ENCODE measurements around the gene PM20D1. TPM values are rescaled to one million over a fixed set of nuclear protein-coding genes. Genes with fewer than 3 reads are reported as not detected.
"Not testable (repeated sequence)": the region's sequence is repeated elsewhere in the genome, so short reads cannot be mapped to it uniquely, and the experiment has no call there.

The PM20D1 gene
- total RNA-seq (1 to 10 TPM in 4 of 5 experiments, under 1 TPM in 1; 0.92 to 2.7 (median 1.9) TPM), polyA plus RNA-seq (1 to 10 TPM; 1.6 to 2.2 TPM), total RNA-seq (1.7 reads per million, percentile 7 among the genes with 10 or more reads in this experiment)

GRCh38 chr1:205849619-205850355 is at the start of gene PM20D1:
PM20D1 (minus strand) TSS chr1:205850132; CDS start chr1:205850072, 60 bp downstream.
- Mint-ChIP-seq H3K4me1 (peaks cover 0 to 19% (median 7%) of the 10 kb centered on the region in 7 donors), H3K27me3 (peaks cover 0 to 8% (median 0%) of the 10 kb centered on the region in 5 donors), H3K4me3 (peak within 1 kb of the TSS; percentile 83 to 98 (median 96)), H3K9me3 (peaks cover 0 to 10% (median 0%) of the 10 kb centered on the region in 11 donors), H3K27ac (peak within 1 kb of the TSS; percentile 82 to 99 (median 94)), H3K36me3 (peaks cover 0 to 10% (median 6%) of the 10 kb centered on the region in 5 donors)
- DNase-seq (peak; percentile 48 to 90 (median 85)), ATAC-seq (peak; percentile 98)
- ChIA-PET CTCF (interaction anchor here (0.5 to 1.3 kb wide), 4 partner anchors 38 to 202 kb away, joined by 3 to 5 read pairs (median 4); no protein-coding TSS in a partner anchor), POLR2A (interaction anchor here (0.5 to 2.1 kb wide), 7 partner anchors 14 to 100 kb away, joined by 3 to 8 read pairs (median 5); partner anchors contain the start of genes NUCKS1, RAB29 and SLC41A1)
- no peaks in the 10 kb centered on the region for H3K9me3 ChIP-seq (ENCODE audit: control insufficient read depth in 2 of 3, low read length in 3 of 3)
- peak within 1 kb of the TSS; percentile 31 for H3K4me3 ChIP-seq (ENCODE audit: low read length)
- H3K36me3 ChIP-seq (ENCODE audit: control insufficient read depth in 2 of 3, insufficient read depth in 3 of 3, low read length in 3 of 3), result no peaks in the 10 kb centered on the region
- H3K27ac ChIP-seq (ENCODE audit: low read depth, low read length), result peak within 1 kb of the TSS; percentile 67
- H3K27me3 ChIP-seq (ENCODE audit: control insufficient read depth in 2 of 2, insufficient read depth in 2 of 2, low read length in 2 of 2), result no peaks in the 10 kb centered on the region
- intact Hi-C loops (cut with micrococcal nuclease), result loop anchor here (1.0 to 2.0 kb wide), 6 partner anchors 35 to 218 kb away; partner anchors contain the start of genes RAB29 (in 2 of the 2), NUCKS1 (in 1 of the 2) and SLC41A1 (in 1 of the 2)
- H3K4me1 ChIP-seq (ENCODE audit: control insufficient read depth in 2 of 2, insufficient read depth in 2 of 2, low read length in 2 of 2), result no peaks in the 10 kb centered on the region

- ChIA-PET POLR2A (no interaction called here), CTCF (no interaction called here)
- intact Hi-C loops (cut with micrococcal nuclease), result no loop called here
- Histone ChIP-seq H3K27ac (ENCODE audit: low read depth, low read length) (no peak overlapping the region), H3K4me1 (ENCODE audit: control insufficient read depth in 2 of 2, insufficient read depth in 2 of 2, low read length in 2 of 2) (no peaks in the 10 kb centered on the region), H3K27me3 (ENCODE audit: control insufficient read depth in 2 of 2, insufficient read depth in 2 of 2, low read length in 2 of 2) (no peaks in the 10 kb centered on the region), H3K4me3 (ENCODE audit: low read length) (no peak overlapping the region), H3K36me3 (ENCODE audit: control insufficient read depth in 2 of 3, insufficient read depth in 3 of 3, low read length in 3 of 3) (no peaks in the 10 kb centered on the region), H3K9me3 (ENCODE audit: control insufficient read depth in 2 of 3, low read length in 3 of 3) (peaks cover 0 to 6% (median 0%) of the 10 kb centered on the region in 3 experiments)
- no peak overlapping the region for H3K27ac Mint-ChIP-seq
- H3K4me1 Mint-ChIP-seq, result peaks cover 0 to 2% (median 0%) of the 10 kb centered on the region in 7 donors
- H3K9me3 Mint-ChIP-seq, result peaks cover 4 to 51% (median 17%) of the 10 kb centered on the region in 11 donors
- H3K27me3 Mint-ChIP-seq, result peaks cover 0 to 51% (median 5%) of the 10 kb centered on the region in 5 donors
- no peak for ATAC-seq
- peaks cover 0 to 51% (median 35%) of the 10 kb centered on the region in 5 donors for H3K36me3 Mint-ChIP-seq
- H3K4me3 Mint-ChIP-seq, result no peak overlapping the region
- no peak for DNase-seq
Measured at GRCh38 chr1:205896351-205896750, 46.4 kb upstream of the PM20D1 start.

DNA sequence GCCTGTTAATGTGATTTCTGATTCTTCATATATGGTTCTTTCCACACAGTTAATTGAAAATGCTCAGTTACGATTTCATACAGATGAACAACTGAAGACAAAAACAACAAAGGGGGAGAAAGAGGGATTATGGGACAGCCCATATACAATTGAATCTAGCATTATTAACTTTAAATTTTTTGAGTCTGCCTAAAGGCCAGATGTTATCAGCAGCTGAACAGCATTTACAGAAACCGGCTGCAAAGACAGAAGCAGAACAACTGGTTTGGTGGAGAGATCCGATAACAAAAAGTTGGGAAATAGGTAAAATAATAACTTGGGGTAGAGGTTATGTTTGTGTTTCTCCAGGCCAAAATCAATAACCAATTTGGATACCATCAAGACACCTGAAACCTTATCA is 44.2 kb upstream of the PM20D1 start:
- H3K4me3 ChIP-seq (ENCODE audit: low read length); H3K27ac ChIP-seq (ENCODE audit: low read depth, low read length); H3K27me3 ChIP-seq (ENCODE audit: control insufficient read depth in 2 of 2, insufficient read depth in 2 of 2, low read length in 2 of 2); H3K9me3 ChIP-seq (ENCODE audit: control insufficient read depth in 2 of 3, low read length in 3 of 3); H3K4me3 Mint-ChIP-seq; POLR2A ChIA-PET; H3K27ac Mint-ChIP-seq; intact Hi-C loops (cut with micrococcal nuclease); H3K4me1 ChIP-seq (ENCODE audit: control insufficient read depth in 2 of 2, insufficient read depth in 2 of 2, low read length in 2 of 2); CTCF ChIA-PET; H3K4me1 Mint-ChIP-seq; H3K36me3 ChIP-seq (ENCODE audit: control insufficient read depth in 2 of 3, insufficient read depth in 3 of 3, low read length in 3 of 3); ATAC-seq; DNase-seq: not testable (repeated sequence)
- Mint-ChIP-seq H3K27me3 (peaks cover 0 to 48% (median 5%) of the 10 kb centered on the region in 5 donors), H3K9me3 (peaks cover 11 to 56% (median 19%) of the 10 kb centered on the region in 11 donors), H3K36me3 (peaks cover 5 to 51% (median 41%) of the 10 kb centered on the region in 5 donors)

GRCh38 chr1:205892175-205892574 is 42.2 kb upstream of the PM20D1 start:
- H3K4me1 ChIP-seq (ENCODE audit: control insufficient read depth in 2 of 2, insufficient read depth in 2 of 2, low read length in 2 of 2); H3K27ac Mint-ChIP-seq; CTCF ChIA-PET; POLR2A ChIA-PET; H3K4me3 ChIP-seq (ENCODE audit: low read length); ATAC-seq; DNase-seq; H3K27me3 ChIP-seq (ENCODE audit: control insufficient read depth in 2 of 2, insufficient read depth in 2 of 2, low read length in 2 of 2); H3K9me3 ChIP-seq (ENCODE audit: control insufficient read depth in 2 of 3, low read length in 3 of 3); H3K4me3 Mint-ChIP-seq; H3K27ac ChIP-seq (ENCODE audit: low read depth, low read length); intact Hi-C loops (cut with micrococcal nuclease); H3K36me3 ChIP-seq (ENCODE audit: control insufficient read depth in 2 of 3, insufficient read depth in 3 of 3, low read length in 3 of 3): not testable (repeated sequence)
- Mint-ChIP-seq H3K4me1 (peaks cover 0 to 11% (median 6%) of the 10 kb centered on the region in 7 donors), H3K36me3 (peaks cover 6 to 46% (median 31%) of the 10 kb centered on the region in 5 donors), H3K27me3 (peaks cover 0 to 43% (median 0%) of the 10 kb centered on the region in 5 donors), H3K9me3 (peaks cover 8 to 48% (median 16%) of the 10 kb centered on the region in 11 donors)

GRCh38 chr1:205891481-205891880 is 41.5 kb upstream of the PM20D1 start:
- H3K4me1 ChIP-seq (ENCODE audit: control insufficient read depth in 2 of 2, insufficient read depth in 2 of 2, low read length in 2 of 2); H3K4me3 Mint-ChIP-seq; ATAC-seq; intact Hi-C loops (cut with micrococcal nuclease); H3K27me3 ChIP-seq (ENCODE audit: control insufficient read depth in 2 of 2, insufficient read depth in 2 of 2, low read length in 2 of 2); CTCF ChIA-PET; H3K36me3 ChIP-seq (ENCODE audit: control insufficient read depth in 2 of 3, insufficient read depth in 3 of 3, low read length in 3 of 3); H3K27ac ChIP-seq (ENCODE audit: low read depth, low read length); H3K27ac Mint-ChIP-seq; H3K9me3 ChIP-seq (ENCODE audit: control insufficient read depth in 2 of 3, low read length in 3 of 3); POLR2A ChIA-PET; H3K4me3 ChIP-seq (ENCODE audit: low read length); DNase-seq: not testable (repeated sequence)
- Mint-ChIP-seq H3K36me3 (peaks cover 6 to 39% (median 27%) of the 10 kb centered on the region in 5 donors), H3K4me1 (peaks cover 0 to 11% (median 6%) of the 10 kb centered on the region in 7 donors), H3K27me3 (peaks cover 0 to 41% (median 0%) of the 10 kb centered on the region in 5 donors), H3K9me3 (peaks cover 8 to 41% (median 14%) of the 10 kb centered on the region in 11 donors)

DNA sequence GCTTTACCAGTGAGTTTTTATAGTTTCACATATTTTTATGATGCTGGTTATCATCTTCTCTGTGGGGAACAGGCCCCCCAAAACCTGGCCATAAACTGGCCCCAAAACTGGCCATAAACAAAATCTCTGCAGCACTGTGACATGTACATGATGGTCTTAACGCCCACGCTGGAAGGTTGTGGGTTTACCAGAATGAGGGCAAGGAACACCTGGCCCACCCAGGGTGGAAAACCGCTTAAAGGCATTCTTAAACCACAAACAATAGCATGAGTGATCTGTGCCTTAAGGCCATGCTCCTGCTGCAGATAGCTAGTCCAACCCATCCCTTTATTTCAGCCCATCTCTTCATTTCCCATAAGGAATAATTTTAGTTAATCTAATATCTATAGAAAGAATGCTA is 40.7 kb upstream of the PM20D1 start:
- H3K27ac ChIP-seq (ENCODE audit: low read depth, low read length); ATAC-seq; H3K36me3 ChIP-seq (ENCODE audit: control insufficient read depth in 2 of 3, insufficient read depth in 3 of 3, low read length in 3 of 3); H3K27ac Mint-ChIP-seq; H3K4me3 ChIP-seq (ENCODE audit: low read length); DNase-seq; H3K9me3 ChIP-seq (ENCODE audit: control insufficient read depth in 2 of 3, low read length in 3 of 3); H3K4me1 ChIP-seq (ENCODE audit: control insufficient read depth in 2 of 2, insufficient read depth in 2 of 2, low read length in 2 of 2); H3K27me3 ChIP-seq (ENCODE audit: control insufficient read depth in 2 of 2, insufficient read depth in 2 of 2, low read length in 2 of 2); intact Hi-C loops (cut with micrococcal nuclease); CTCF ChIA-PET; POLR2A ChIA-PET; H3K4me3 Mint-ChIP-seq: not testable (repeated sequence)
- peaks cover 0 to 38% (median 0%) of the 10 kb centered on the region in 5 donors for H3K27me3 Mint-ChIP-seq
- peaks cover 3 to 33% (median 13%) of the 10 kb centered on the region in 11 donors for H3K9me3 Mint-ChIP-seq
- peaks cover 0 to 11% (median 6%) of the 10 kb centered on the region in 7 donors for H3K4me1 Mint-ChIP-seq
- H3K36me3 Mint-ChIP-seq, result peaks cover 6 to 31% (median 22%) of the 10 kb centered on the region in 5 donors
